Stimulated activated CD4-positive, alpha-beta T cell treated with anti-CD3 and anti-CD28 coated beads, Interleukin-1b, Interleukin-23, amount 100 ng/mL, for 4 hours (primary cell): ENCODE results near the gene PRDM12.

Experiments
- DNase-seq, 2 donors: peaks; one replicate each; pipeline ENCODE4 v3.0.0-alpha.2; 2020; ENCODE audit warnings: low read depth in 2 of 2

The PRDM12 gene

GRCh38 chr9:130635721-130636647 lies 28.4 kb upstream of the PRDM12 start:
- DNase-seq: no peak

GRCh38 chr9:130636648-130637020 lies 27.8 kb upstream of the PRDM12 start:
- no peak for DNase-seq

GRCh38 chr9:130638284-130639123 lies 25.9 kb upstream of the PRDM12 start:
- DNase-seq: no peak

- DNase-seq: no peak
Measured at GRCh38 chr9:130639124-130639765, 25.1 kb upstream of the PRDM12 start.

GRCh38 chr9:130639866-130640555 lies 24.4 kb upstream of the PRDM12 start:
- DNase-seq: no peak

GRCh38 chr9:130640681-130641080 lies 23.7 kb upstream of the PRDM12 start:
- DNase-seq: no peak

GRCh38 chr9:130642926-130643325 lies 21.5 kb upstream of the PRDM12 start:
- DNase-seq: no peak

GRCh38 chr9:130651221-130651620 lies 13.2 kb upstream of the PRDM12 start:
- no peak for DNase-seq

- no peak for DNase-seq
Measured at GRCh38 chr9:130651752-130652151, 12.6 kb upstream of the PRDM12 start.

GRCh38 chr9:130654879-130655278 lies 9.5 kb upstream of the PRDM12 start:
- no peak for DNase-seq

GRCh38 chr9:130658893-130659698 lies 5.3 kb upstream of the PRDM12 start:
- no peak for DNase-seq

- no peak for DNase-seq
Measured at GRCh38 chr9:130659699-130660248, 4.6 kb upstream of the PRDM12 start.

GRCh38 chr9:130660326-130660682 lies 4.1 kb upstream of the PRDM12 start:
- DNase-seq: no peak

GRCh38 chr9:130660683-130661450 lies 3.5 kb upstream of the PRDM12 start:
- DNase-seq: no peak

GRCh38 chr9:130661451-130662098 lies 2.8 kb upstream of the PRDM12 start:
- no peak for DNase-seq

- no peak for DNase-seq
Measured at GRCh38 chr9:130662099-130662969, 2.1 kb upstream of the PRDM12 start.

- no peak for DNase-seq
Measured at GRCh38 chr9:130662970-130663257, 1.5 kb upstream of the PRDM12 start.

- no peak for DNase-seq
Measured at GRCh38 chr9:130663258-130663976, 977 bp upstream of the PRDM12 start.
